22Rv1 (cell line): Measurements from ENCODE around the gene MAG.

Experiments used
- H3K27ac ChIP-seq: fragments of 450-650 bp; 2 replicates; pipeline ENCODE4 v1.5.1; 2017
- CTCF ChIP-seq: fragments of 450-650 bp; IDR thresholded peaks from 2 replicates; pipeline ENCODE4 v1.5.1; 2017; ENCODE audit warnings: mild to moderate bottlenecking
- ZFX ChIP-seq: fragments of 450-650 bp; IDR thresholded peaks from 2 replicates; pipeline ENCODE4 v1.6.1; 2017; ENCODE audit warnings: antibody characterized with exemption, borderline replicate concordance

The MAG gene

GRCh38 chr19:35346193-35347052, 54.5 kb downstream of the MAG start:
- no peak overlapping the region for H3K27ac ChIP-seq
- TF ChIP-seq CTCF (no peak), ZFX (no peak)

GRCh38 chr19:35347171-35347929, 55.4 kb downstream of the MAG start, which contains the start of gene FFAR1:
Gene FFAR1 (plus strand): TSS chr19:35347902. CDS start chr19:35351552, 3,650 bp downstream.
- no peak for TF ChIP-seq ZFX
- TF ChIP-seq CTCF: no peak
- H3K27ac ChIP-seq: no peak within 1 kb of the TSS

GRCh38 chr19:35347930-35348298, 56.0 kb downstream of the MAG start:
- no peak overlapping the region for H3K27ac ChIP-seq
- TF ChIP-seq ZFX (no peak), CTCF (no peak)

- H3K27ac ChIP-seq: no peak overlapping the region
- TF ChIP-seq CTCF: no peak
- TF ChIP-seq ZFX: no peak
These were observed 57.1 kb downstream of the MAG start for GRCh38 chr19:35348911-35349611.

- TF ChIP-seq CTCF (no peak), ZFX (no peak)
- H3K27ac ChIP-seq: no peak overlapping the region
These were observed 57.9 kb downstream of the MAG start for GRCh38 chr19:35349614-35350521.

GRCh38 chr19:35350591-35350990, 58.6 kb downstream of the MAG start:
- TF ChIP-seq ZFX (no peak), CTCF (no peak)
- H3K27ac ChIP-seq: no peak overlapping the region
